ENCODE data around the gene TCFL5.

The TCFL5 gene

GRCh38 chr20:62861726-62862336 is at the start of gene TCFL5:
Gene TCFL5, minus strand, starts transcription at chr20:62861822. Its CDS starts 152 bp downstream, at chr20:62861670.
- peak; percentile 90 to 94 (median 92) for DNase-seq

GRCh38 chr20:62910777-62911497 is 49.3 kb upstream of the TCFL5 start:
- no peak for DNase-seq

GRCh38 chr20:62910217-62910766 is 48.7 kb upstream of the TCFL5 start:
- DNase-seq, result no peak

- DNase-seq, result no peak
Measured at GRCh38 chr20:62908971-62909791, 47.6 kb upstream of the TCFL5 start.

GRCh38 chr20:62907384-62908317 is 46.0 kb upstream of the TCFL5 start:
- DNase-seq, result no peak

GRCh38 chr20:62906647-62907375 is 45.2 kb upstream of the TCFL5 start:
- no peak for DNase-seq

GRCh38 chr20:62906209-62906608 is 44.6 kb upstream of the TCFL5 start:
- DNase-seq, result no peak

- DNase-seq, result no peak
Measured at GRCh38 chr20:62905536-62906117, 44.0 kb upstream of the TCFL5 start.

- no peak for DNase-seq
Measured at GRCh38 chr20:62902926-62903615, 41.4 kb upstream of the TCFL5 start.

- no peak for DNase-seq
Measured at GRCh38 chr20:62901891-62902290, 40.3 kb upstream of the TCFL5 start.

GRCh38 chr20:62900692-62901584 is 39.3 kb upstream of the TCFL5 start:
- no peak for DNase-seq

GRCh38 chr20:62900052-62900691 is 38.5 kb upstream of the TCFL5 start:
- DNase-seq, result peak in 3 of 4 experiments; percentile 42 to 59 (median 43)

- no peak for DNase-seq
Measured at GRCh38 chr20:62899633-62900051, 38.0 kb upstream of the TCFL5 start.

GRCh38 chr20:62898970-62899632 is 37.5 kb upstream of the TCFL5 start:
- DNase-seq, result no peak

- no peak for DNase-seq
Measured at GRCh38 chr20:62898093-62898964, 36.7 kb upstream of the TCFL5 start.

GRCh38 chr20:62897666-62898065 is 36.0 kb upstream of the TCFL5 start:
- DNase-seq, result no peak

- no peak for DNase-seq
Measured at GRCh38 chr20:62896526-62896925, 34.9 kb upstream of the TCFL5 start.
